Caco-2 (cell line): ENCODE data around the gene ZC3H6. TPM values are rescaled to one million over a fixed set of nuclear protein-coding genes. Genes with fewer than 3 reads are reported as not detected.

Experiments
- BruUV-seq: library from RNA; stranded (reverse); fragments of 400-500 nt; replicated peaks from 2 replicates; lab custom pipeline; 2021; lab: Mats Ljungman, UMichigan
- CTCF ChIA-PET: fragments of 300-600 bp; sonication (Branson Sonifier 250); formaldehyde crosslinking; loops from one replicate; lab custom pipeline; 2022; ENCODE audit warnings: antibody characterized with exemption; lab: Charles Lee
- POLR2A ChIA-PET: fragments of 300-600 bp; sonication (Branson Sonifier 250); formaldehyde crosslinking; loops from one replicate; lab custom pipeline; 2022; ENCODE audit warnings: antibody characterized with exemption; lab: Charles Lee
- DNase-seq, 2 experiments: peaks; one replicate each; pipeline versions ENCODE4 v3.0.0 to v3.0.0-alpha.2; 2020 to 2022
- H3K27me3 ChIP-seq: replicated peaks from 2 replicates; pipeline ENCODE4 v1.6.0; 2011; ENCODE audit warnings: low read length; ENCODE audit not compliant: control insufficient read depth, insufficient read depth
- H3K36me3 ChIP-seq: 2 replicates; pipeline ENCODE4 v1.5.1; 2011; ENCODE audit warnings: low read length; ENCODE audit not compliant: control insufficient read depth, insufficient read depth
- H3K4me1 ChIP-seq: fragments of 250-450 bp; sonication (Bioruptor Pico); 2 replicates; pipeline ENCODE4 v1.5.1; 2020; ENCODE audit warnings: mild to moderate bottlenecking
- H3K4me3 ChIP-seq: 2 replicates; pipeline ENCODE4 v1.5.1; 2011; ENCODE audit warnings: low read depth, mild to moderate bottlenecking, control low read depth, low read length
- H3K9me3 ChIP-seq: fragments of 250-450 bp; sonication (Bioruptor Pico); 2 replicates; pipeline ENCODE4 v1.5.1; 2020; ENCODE audit warnings: mild to moderate bottlenecking, moderate library complexity
- H3K27ac Mint-ChIP-seq: one replicate; pipeline ENCODE4 v1.8.0; 2022; ENCODE audit warnings: mixed read lengths; ENCODE audit not compliant: unreplicated experiment
- H3K27me3 Mint-ChIP-seq: one replicate; pipeline ENCODE4 v1.8.0; 2022; ENCODE audit warnings: mixed read lengths; ENCODE audit not compliant: insufficient read depth, unreplicated experiment
- H3K36me3 Mint-ChIP-seq: one replicate; pipeline ENCODE4 v1.8.0; 2022; ENCODE audit warnings: mild to moderate bottlenecking, mixed read lengths; ENCODE audit not compliant: insufficient read depth, unreplicated experiment
- H3K4me1 Mint-ChIP-seq: one replicate; pipeline ENCODE4 v1.8.0; 2022; ENCODE audit warnings: low read depth, mixed read lengths; ENCODE audit not compliant: unreplicated experiment
- H3K4me3 Mint-ChIP-seq: one replicate; pipeline ENCODE4 v1.8.0; 2022; ENCODE audit warnings: mild to moderate bottlenecking, moderate library complexity, mixed read lengths; ENCODE audit not compliant: unreplicated experiment
- H3K9me3 Mint-ChIP-seq: one replicate; pipeline ENCODE4 v1.8.0; 2022; ENCODE audit warnings: mixed read lengths; ENCODE audit not compliant: unreplicated experiment
- CTCF ChIP-seq, 2 experiments: fragments of 200-600 bp in 1 of 2; IDR thresholded peaks; 1 replicate in 1 of 2; 2 replicates in 1 of 2; pipeline versions ENCODE4 v1.5.1 to v1.8.0; 2011 to 2022; ENCODE audit warnings: antibody characterized with exemption in 1 of 2, control low read depth in 1 of 2, inconsistent platforms in 1 of 2, low read depth in 1 of 2, low read length in 1 of 2, mild to moderate bottlenecking in 1 of 2, moderate library complexity in 1 of 2; ENCODE audit not compliant: insufficient read depth in 1 of 2, severe bottlenecking in 1 of 2, unreplicated experiment in 1 of 2
- intact Hi-C: fragments of 100-400 bp; cut with micrococcal nuclease; formaldehyde crosslinking; loops from one replicate; pipeline ENCODE4 v1.10.0; 2022; ENCODE audit not compliant: unreplicated experiment
- total RNA-seq: library from RNA; stranded (reverse); gene quantifications from 2 replicates; pipeline ENCODE4 v1.2.3, GENCODE V29; 2022

ZC3H6 gene
- total RNA-seq, 1 experiment from 2014 or later, result 1.9 TPM

- DNase-seq, result no peak
- ChIA-PET POLR2A (no interaction called here), CTCF (no interaction called here)
- Mint-ChIP-seq H3K4me1 (no peaks in the 10 kb centered on the region), H3K27me3 (no peaks in the 10 kb centered on the region), H3K4me3 (no peak overlapping the region), H3K9me3 (no peaks in the 10 kb centered on the region), H3K36me3 (no peaks in the 10 kb centered on the region), H3K27ac (no peak overlapping the region)
- no peaks in the 10 kb centered on the region for H3K36me3 ChIP-seq
- no peak overlapping the region for H3K4me3 ChIP-seq
- TF ChIP-seq CTCF (IDR thresholded peaks at IDR 0.05; ENCODE audit: insufficient read depth in 1 of 2, low read depth in 1 of 2, low read length in 1 of 2, severe bottlenecking in 1 of 2, unreplicated experiment in 1 of 2), result no peak
- H3K27me3 ChIP-seq, result no peaks in the 10 kb centered on the region
- BruUV-seq, result no TSS peak
- intact Hi-C loops, result no loop called here
- no peaks in the 10 kb centered on the region for H3K4me1 ChIP-seq
- H3K9me3 ChIP-seq, result no peaks in the 10 kb centered on the region
Measured at GRCh38 chr2:112335600-112335999, 60.2 kb downstream of the ZC3H6 start.

GRCh38 chr2:112339986-112340385 is 64.6 kb downstream of the ZC3H6 start:
- Mint-ChIP-seq H3K36me3 (no peaks in the 10 kb centered on the region), H3K27ac (no peak overlapping the region), H3K4me1 (no peaks in the 10 kb centered on the region), H3K27me3 (no peaks in the 10 kb centered on the region), H3K9me3 (no peaks in the 10 kb centered on the region), H3K4me3 (no peak overlapping the region)
- no peaks in the 10 kb centered on the region for H3K9me3 ChIP-seq
- no peaks in the 10 kb centered on the region for H3K36me3 ChIP-seq
- no TSS peak for BruUV-seq
- ChIA-PET POLR2A (no interaction called here), CTCF (no interaction called here)
- peaks cover 7% of the 10 kb centered on the region for H3K4me1 ChIP-seq
- DNase-seq, result no peak
- H3K4me3 ChIP-seq, result no peak overlapping the region
- intact Hi-C loops, result no loop called here
- H3K27me3 ChIP-seq, result no peaks in the 10 kb centered on the region
- TF ChIP-seq CTCF (IDR thresholded peaks at IDR 0.05; ENCODE audit: insufficient read depth in 1 of 2, low read depth in 1 of 2, low read length in 1 of 2, severe bottlenecking in 1 of 2, unreplicated experiment in 1 of 2), result no peak

- no peaks in the 10 kb centered on the region for H3K36me3 ChIP-seq
- ChIA-PET POLR2A (no interaction called here), CTCF (no interaction called here)
- Mint-ChIP-seq H3K4me3 (no peak overlapping the region), H3K4me1 (no peaks in the 10 kb centered on the region), H3K27ac (no peak overlapping the region), H3K36me3 (peaks cover 2% of the 10 kb centered on the region), H3K9me3 (no peaks in the 10 kb centered on the region), H3K27me3 (no peaks in the 10 kb centered on the region)
- H3K4me1 ChIP-seq, result peaks cover 7% of the 10 kb centered on the region
- H3K9me3 ChIP-seq, result no peaks in the 10 kb centered on the region
- no TSS peak for BruUV-seq
- H3K27me3 ChIP-seq, result no peaks in the 10 kb centered on the region
- no peak overlapping the region for H3K4me3 ChIP-seq
- no peak for TF ChIP-seq CTCF (IDR thresholded peaks at IDR 0.05; ENCODE audit: insufficient read depth in 1 of 2, low read depth in 1 of 2, low read length in 1 of 2, severe bottlenecking in 1 of 2, unreplicated experiment in 1 of 2)
- DNase-seq, result no peak
- intact Hi-C loops, result no loop called here
Measured at GRCh38 chr2:112340475-112341267, 65.3 kb downstream of the ZC3H6 start.
